ENCODE data around the gene S100B. TPM values are rescaled to one million over a fixed set of nuclear protein-coding genes. Genes with fewer than 3 reads are reported as not detected.

The S100B gene
- total and polyA plus RNA-seq, 4 donors = 3.2 to 6.0 (median 5.4) TPM

DNA sequence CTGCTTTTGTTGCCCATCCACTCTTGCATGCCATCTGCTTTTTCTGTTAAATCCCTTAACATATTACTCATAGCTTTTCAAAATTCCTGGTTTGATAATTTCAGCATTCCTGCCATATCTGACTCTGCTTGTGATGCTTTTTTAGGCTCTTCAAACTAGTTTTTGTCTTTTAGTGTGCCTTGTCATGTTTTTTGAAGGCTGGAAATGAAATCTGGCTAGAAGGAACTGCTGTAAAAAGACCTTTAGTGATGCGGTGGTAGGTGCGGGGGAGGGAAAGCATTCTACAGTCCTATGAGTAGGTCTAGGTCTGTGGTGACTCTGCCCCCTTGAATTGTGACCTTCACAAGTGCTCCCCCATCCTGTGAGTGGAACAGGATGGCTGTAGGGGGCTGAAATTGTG lies 15.0 kb upstream of the S100B start:
- peaks cover 0 to 15% (median 4%) of the 10 kb centered on the region in 5 donors for H3K4me1 ChIP-seq (ENCODE audit: control insufficient read depth in 5 of 5, insufficient read depth in 5 of 5, low read length in 5 of 5)
- no peak for ATAC-seq (ENCODE audit: insufficient read depth, low FRiP score)
- H3K27ac ChIP-seq (ENCODE audit: low read depth in 1 of 2, low read length in 1 of 2) = no peak overlapping the region
- WGBS, 2 donors = 85 to 92% methylated on average over 2 of the region's 2 CpGs
- DNase-seq = no peak
- no peak overlapping the region for H3K9ac ChIP-seq (ENCODE audit: insufficient read depth in 1 of 2, low read length in 2 of 2)
- H3K9me3 ChIP-seq (ENCODE audit: control insufficient read depth in 4 of 4, insufficient read depth in 3 of 4, low read length in 3 of 4) = peaks cover 0 to 3% (median under 1%) of the 10 kb centered on the region in 4 donors
- no peaks in the 10 kb centered on the region for H3K36me3 ChIP-seq (ENCODE audit: control insufficient read depth in 4 of 4, insufficient read depth in 4 of 4, low read length in 4 of 4)
- H3K27me3 ChIP-seq (ENCODE audit: control insufficient read depth in 3 of 3, insufficient read depth in 3 of 3, low read length in 2 of 3) = no peaks in the 10 kb centered on the region
- TF ChIP-seq, protein P1, sequence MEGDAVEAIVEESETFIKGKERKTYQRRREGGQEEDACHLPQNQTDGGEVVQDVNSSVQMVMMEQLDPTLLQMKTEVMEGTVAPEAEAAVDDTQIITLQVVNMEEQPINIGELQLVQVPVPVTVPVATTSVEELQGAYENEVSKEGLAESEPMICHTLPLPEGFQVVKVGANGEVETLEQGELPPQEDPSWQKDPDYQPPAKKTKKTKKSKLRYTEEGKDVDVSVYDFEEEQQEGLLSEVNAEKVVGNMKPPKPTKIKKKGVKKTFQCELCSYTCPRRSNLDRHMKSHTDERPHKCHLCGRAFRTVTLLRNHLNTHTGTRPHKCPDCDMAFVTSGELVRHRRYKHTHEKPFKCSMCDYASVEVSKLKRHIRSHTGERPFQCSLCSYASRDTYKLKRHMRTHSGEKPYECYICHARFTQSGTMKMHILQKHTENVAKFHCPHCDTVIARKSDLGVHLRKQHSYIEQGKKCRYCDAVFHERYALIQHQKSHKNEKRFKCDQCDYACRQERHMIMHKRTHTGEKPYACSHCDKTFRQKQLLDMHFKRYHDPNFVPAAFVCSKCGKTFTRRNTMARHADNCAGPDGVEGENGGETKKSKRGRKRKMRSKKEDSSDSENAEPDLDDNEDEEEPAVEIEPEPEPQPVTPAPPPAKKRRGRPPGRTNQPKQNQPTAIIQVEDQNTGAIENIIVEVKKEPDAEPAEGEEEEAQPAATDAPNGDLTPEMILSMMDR (IDR thresholded peaks at IDR 0.05; ENCODE audit: control extremely low read depth, extremely low read depth) = no peak
- no peak overlapping the region for H3K4me3 ChIP-seq

DNA sequence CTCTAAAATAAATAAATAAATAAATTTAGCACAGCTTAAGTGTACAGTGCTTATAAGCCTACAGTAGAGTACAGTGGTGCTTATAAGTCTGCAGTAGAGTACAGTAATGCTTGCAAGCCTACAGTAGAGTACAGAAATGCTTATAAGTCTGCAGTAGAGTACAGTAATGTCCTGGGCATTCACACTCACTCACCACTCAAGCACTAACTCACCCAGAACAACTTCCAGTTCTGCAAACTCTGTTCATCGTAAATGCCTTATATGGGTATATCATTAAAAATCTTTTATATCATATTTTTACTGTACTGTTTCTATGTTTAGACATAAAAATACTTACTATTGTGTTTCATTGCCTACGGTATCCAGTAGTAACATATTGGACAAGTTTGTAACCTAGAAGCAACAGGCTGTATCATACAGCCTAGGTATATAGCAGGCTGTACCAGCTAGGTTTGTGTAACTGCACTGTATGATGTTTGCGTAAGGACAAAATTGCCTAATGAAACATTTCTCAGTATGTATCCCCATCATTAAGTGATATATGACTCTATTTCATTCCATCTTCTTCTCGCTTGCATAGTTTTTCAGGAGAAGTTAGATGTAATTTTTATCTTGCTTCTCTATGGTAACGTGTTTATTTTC lies 14.0 kb upstream of the S100B start:
- no peak for DNase-seq
- no peak overlapping the region for H3K27ac ChIP-seq (ENCODE audit: low read depth in 1 of 2, low read length in 1 of 2)
- WGBS, 2 donors = 63 to 88% methylated on average over 5 of the region's 5 CpGs

DNA sequence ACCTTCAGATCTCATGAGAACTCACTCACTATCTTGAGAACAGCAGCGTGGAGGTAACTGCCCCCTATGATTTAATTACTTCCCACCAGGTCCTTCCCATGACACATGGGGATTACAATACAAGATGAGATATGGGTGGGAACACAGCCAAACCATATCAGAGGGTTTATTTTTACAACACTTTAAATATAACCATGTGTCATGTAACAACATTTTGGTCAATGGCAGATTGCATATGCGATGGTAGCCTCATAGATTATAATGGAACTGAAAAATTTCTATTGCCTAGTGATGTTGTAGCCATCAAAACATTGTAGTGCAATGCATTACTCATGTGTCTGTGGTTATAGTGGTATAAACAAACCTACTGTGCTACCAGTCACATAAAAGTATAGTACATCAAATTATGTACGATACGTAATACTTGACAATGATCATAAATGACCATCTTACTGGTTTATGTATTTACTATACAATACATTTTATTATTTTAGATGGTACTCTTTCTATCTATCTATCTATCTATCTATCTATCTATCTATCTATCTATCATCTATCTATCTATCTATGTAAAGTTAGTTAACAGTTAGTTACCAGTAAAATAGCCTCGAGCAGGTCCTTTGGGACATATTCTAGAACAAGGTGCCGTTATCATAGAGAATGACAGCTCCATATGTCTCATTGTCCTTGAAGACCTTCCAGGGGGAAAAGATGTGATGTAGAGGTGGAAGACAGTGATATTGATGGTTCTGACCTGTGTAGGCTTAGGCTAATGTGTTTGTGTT lies 12.6 kb upstream of the S100B start:
- DNase-seq = no peak
- Histone ChIP-seq H3K27ac (ENCODE audit: low read depth in 1 of 2, low read length in 1 of 2) (no peak overlapping the region), H3K9ac (ENCODE audit: insufficient read depth in 1 of 2, low read length in 2 of 2) (no peak overlapping the region), H3K27me3 (ENCODE audit: control insufficient read depth in 3 of 3, insufficient read depth in 3 of 3, low read length in 2 of 3) (no peaks in the 10 kb centered on the region), H3K4me1 (ENCODE audit: control insufficient read depth in 5 of 5, insufficient read depth in 5 of 5, low read length in 5 of 5) (peaks cover 0 to 8% (median 0%) of the 10 kb centered on the region in 5 donors), H3K9me3 (ENCODE audit: control insufficient read depth in 4 of 4, insufficient read depth in 3 of 4, low read length in 3 of 4) (no peaks in the 10 kb centered on the region), H3K4me3 (no peak overlapping the region), H3K36me3 (ENCODE audit: control insufficient read depth in 4 of 4, insufficient read depth in 4 of 4, low read length in 4 of 4) (no peaks in the 10 kb centered on the region)
- 69 to 78% methylated on average over 6 of the region's 6 CpGs for WGBS, 2 donors
- ATAC-seq (ENCODE audit: insufficient read depth, low FRiP score) = no peak
- TF ChIP-seq, protein P1 (IDR thresholded peaks at IDR 0.05; ENCODE audit: control extremely low read depth, extremely low read depth) = no peak

More for the DNA sequence above, 14.0 kb upstream of the S100B start:
- Histone ChIP-seq H3K9me3 (ENCODE audit: control insufficient read depth in 4 of 4, insufficient read depth in 3 of 4, low read length in 3 of 4) (no peaks in the 10 kb centered on the region), H3K4me1 (ENCODE audit: control insufficient read depth in 5 of 5, insufficient read depth in 5 of 5, low read length in 5 of 5) (peaks cover 0 to 10% (median 3%) of the 10 kb centered on the region in 5 donors), H3K4me3 (no peak overlapping the region), H3K27me3 (ENCODE audit: control insufficient read depth in 3 of 3, insufficient read depth in 3 of 3, low read length in 2 of 3) (no peaks in the 10 kb centered on the region), H3K36me3 (ENCODE audit: control insufficient read depth in 4 of 4, insufficient read depth in 4 of 4, low read length in 4 of 4) (no peaks in the 10 kb centered on the region), H3K9ac (ENCODE audit: insufficient read depth in 1 of 2, low read length in 2 of 2) (no peak overlapping the region)
- TF ChIP-seq, protein P1 (IDR thresholded peaks at IDR 0.05; ENCODE audit: control extremely low read depth, extremely low read depth) = no peak
- no peak for ATAC-seq (ENCODE audit: insufficient read depth, low FRiP score)
